H1 (cell line): Measurements from ENCODE around the gene DOK1. TPM values are rescaled to one million over a fixed set of nuclear protein-coding genes. Genes with fewer than 3 reads are reported as not detected.

ENCODE experiments used
- CTCF ChIA-PET: fragments of 300-600 bp; sonication (Branson Sonifier 250); formaldehyde crosslinking; loops from one replicate; lab custom pipeline; 2021; ENCODE audit not compliant: partially characterized antibody; lab: Charles Lee
- POLR2A ChIA-PET: fragments of 300-600 bp; sonication (Branson Sonifier 250); formaldehyde crosslinking; loops from one replicate; lab custom pipeline; 2021; ENCODE audit warnings: inconsistent platforms; ENCODE audit not compliant: partially characterized antibody; lab: Charles Lee
- DNase-seq, 2 experiments: peaks; one replicate each; pipeline versions ENCODE4 v3.0.0 to v3.0.0-alpha.2; 2010 to 2022; ENCODE audit warnings: low spot score in 2 of 2, low read depth in 1 of 2, mixed read lengths in 1 of 2
- FAIRE-seq: peaks from 2 replicates; lab custom pipeline; 2011; peaks lifted over from hg19 to GRCh38; lab: Jason Lieb, UNC
- H2AFZ ChIP-seq: 2 replicates; pipeline ENCODE4 v1.8.1; 2012; ENCODE audit warnings: low read length, inconsistent platforms
- H2AK5ac ChIP-seq: 2 replicates; pipeline ENCODE4 v1.6.1; 2013; ENCODE audit warnings: low read depth, low read length
- H2BK120ac ChIP-seq: replicated peaks from 2 replicates; pipeline ENCODE3; 2013; ENCODE audit warnings: low read depth, low read length, inconsistent platforms
- H2BK12ac ChIP-seq: 2 replicates; pipeline ENCODE4 v1.6.1; 2013; ENCODE audit warnings: low read depth, low read length
- H2BK15ac ChIP-seq: 2 replicates; pipeline ENCODE4 v1.6.1; 2013; ENCODE audit warnings: low read length
- H2BK20ac ChIP-seq: 2 replicates; pipeline ENCODE4 v1.6.1; 2013; ENCODE audit warnings: low read length
- H2BK5ac ChIP-seq: 2 replicates; pipeline ENCODE4 v1.6.1; 2013; ENCODE audit warnings: low read depth, low read length
- H3K14ac ChIP-seq: 2 replicates; pipeline ENCODE4 v1.6.1; 2013; ENCODE audit warnings: inconsistent platforms; ENCODE audit not compliant: insufficient read length
- H3K18ac ChIP-seq: 2 replicates; pipeline ENCODE4 v1.6.1; 2013; ENCODE audit warnings: low read length; ENCODE audit errors: extremely low read depth
- H3K23ac ChIP-seq: 2 replicates; pipeline ENCODE4 v1.6.1; 2013; ENCODE audit warnings: inconsistent platforms; ENCODE audit not compliant: insufficient read length
- H3K23me2 ChIP-seq: 2 replicates; pipeline ENCODE4 v1.6.1; 2013; ENCODE audit warnings: low read depth, low read length
- H3K27ac ChIP-seq: 2 replicates; pipeline ENCODE4 v1.6.1; 2011; ENCODE audit warnings: low read depth, low read length, inconsistent platforms
- H3K27me3 ChIP-seq, 4 experiments: replicated peaks in 1 of 4; 1 replicate in 1 of 4; 2 replicates in 3 of 4; pipeline versions ENCODE4 v1.6.1 to v1.8.1; 2011 to 2013; ENCODE audit warnings: low read length in 3 of 4, mild to moderate bottlenecking in 3 of 4, inconsistent platforms in 2 of 4, mixed read lengths in 2 of 4, moderate library complexity in 1 of 4; ENCODE audit not compliant: control insufficient read depth in 3 of 4, insufficient read depth in 3 of 4; ENCODE audit errors: extremely low read depth in 1 of 4
- H3K36me3 ChIP-seq, 4 experiments: 2 replicates each; pipeline versions ENCODE4 v1.6.1 to v1.8.1; 2011 to 2013; ENCODE audit warnings: mild to moderate bottlenecking in 4 of 4, low read length in 3 of 4, moderate library complexity in 2 of 4, control low read depth in 1 of 4, inconsistent platforms in 1 of 4; ENCODE audit not compliant: insufficient read depth in 4 of 4, control insufficient read depth in 2 of 4
- H3K4ac ChIP-seq: replicated peaks from 2 replicates; pipeline ENCODE3; 2013; ENCODE audit warnings: low read length, low read depth, mixed read lengths, inconsistent platforms; ENCODE audit not compliant: insufficient read length
- H3K4me1 ChIP-seq, 4 experiments: replicated peaks in 1 of 4; 1 replicate in 1 of 4; 2 replicates in 3 of 4; pipeline versions ENCODE4 v1.6.1 to v1.8.1; 2011 to 2013; ENCODE audit warnings: low read length in 3 of 4, inconsistent platforms in 2 of 4, mixed read lengths in 1 of 4; ENCODE audit not compliant: insufficient read depth in 4 of 4, control insufficient read depth in 3 of 4
- H3K4me2 ChIP-seq, 2 experiments: 2 replicates each; pipeline versions ENCODE4 v1.6.1 to v1.8.1; 2011 to 2013; ENCODE audit warnings: low read depth in 2 of 2, low read length in 2 of 2, control low read depth in 1 of 2, inconsistent platforms in 1 of 2, mild to moderate bottlenecking in 1 of 2; ENCODE audit not compliant: insufficient read depth in 1 of 2
- H3K4me3 ChIP-seq, 4 experiments: fragments of 200-600, 300-600 bp in 1 of 4; sonication (generic), shearing (Covaris generic), sonication (Bioruptor Twin) in 1 of 4; 2 replicates each; pipeline versions ENCODE4 v1.5.1 to v1.8.1; 2011 to 2016; ENCODE audit warnings: low read length in 4 of 4, low read depth in 3 of 4, control low read depth in 2 of 4, inconsistent platforms in 2 of 4, mild to moderate bottlenecking in 2 of 4, mixed read lengths in 1 of 4, moderate library complexity in 1 of 4; ENCODE audit not compliant: insufficient read depth in 2 of 4; ENCODE audit errors: extremely low read depth in 1 of 4
- H3K56ac ChIP-seq: replicated peaks from 2 replicates; pipeline ENCODE3; 2013; ENCODE audit warnings: low read depth, mild to moderate bottlenecking, mixed read lengths, low read length, inconsistent platforms; ENCODE audit not compliant: insufficient read length
- H3K79me1 ChIP-seq: 2 replicates; pipeline ENCODE4 v1.6.1; 2013; ENCODE audit warnings: low read depth, low read length, control low read depth
- H3K79me2 ChIP-seq, 2 experiments: 2 replicates each; pipeline versions ENCODE4 v1.6.1 to v1.8.1; 2012 to 2013; ENCODE audit warnings: low read length in 2 of 2, mild to moderate bottlenecking in 2 of 2, inconsistent platforms in 1 of 2; ENCODE audit not compliant: insufficient read depth in 2 of 2, control insufficient read depth in 1 of 2
- H3K9ac ChIP-seq, 4 experiments: replicated peaks in 1 of 4; 1 replicate in 1 of 4; 2 replicates in 3 of 4; pipeline versions ENCODE4 v1.6.1 to v1.8.1; 2011 to 2013; ENCODE audit warnings: low read depth in 3 of 4, low read length in 3 of 4, control low read depth in 2 of 4, mild to moderate bottlenecking in 2 of 4, moderate library complexity in 2 of 4, inconsistent platforms in 1 of 4; ENCODE audit errors: extremely low read depth in 1 of 4
- H3K9me3 ChIP-seq, 2 experiments: 2 replicates each; pipeline versions ENCODE4 v1.6.1 to v1.8.1; 2012 to 2013; ENCODE audit warnings: mild to moderate bottlenecking in 2 of 2, moderate library complexity in 2 of 2, control low read depth in 1 of 2, inconsistent platforms in 1 of 2, low read depth in 1 of 2, low read length in 1 of 2, mixed read lengths in 1 of 2; ENCODE audit not compliant: insufficient read depth in 2 of 2
- H4K20me1 ChIP-seq, 2 experiments: replicated peaks in 1 of 2; 2 replicates each; pipeline versions ENCODE3 to v1.8.1; 2011 to 2013; ENCODE audit warnings: inconsistent platforms in 2 of 2, low read length in 2 of 2, mild to moderate bottlenecking in 1 of 2; ENCODE audit not compliant: insufficient read depth in 2 of 2, control insufficient read depth in 1 of 2
- H4K5ac ChIP-seq: 2 replicates; pipeline ENCODE4 v1.6.1; 2013; ENCODE audit warnings: low read length, low read depth, mixed read lengths, inconsistent platforms; ENCODE audit not compliant: insufficient read length
- H4K8ac ChIP-seq: 2 replicates; pipeline ENCODE4 v1.8.0; 2013; ENCODE audit warnings: mild to moderate bottlenecking, moderate library complexity, low read length, inconsistent platforms; ENCODE audit not compliant: insufficient read depth; ENCODE audit errors: extremely low read depth
- H4K91ac ChIP-seq: replicated peaks from 2 replicates; pipeline ENCODE3; 2013; ENCODE audit warnings: low read length, mixed read lengths, inconsistent platforms; ENCODE audit not compliant: insufficient read length
- ATF2 ChIP-seq: IDR thresholded peaks from 2 replicates; pipeline ENCODE4 v1.6.1; 2012; ENCODE audit warnings: low read length, inconsistent platforms
- BRCA1 ChIP-seq: IDR thresholded peaks from 2 replicates; pipeline ENCODE4 v1.6.1; 2012; ENCODE audit warnings: low read depth, low read length, improper control_type of control experiment
- GTF2F1 ChIP-seq: IDR thresholded peaks from 2 replicates; pipeline ENCODE4 v1.6.1; 2012; ENCODE audit warnings: low read depth, low read length, improper control_type of control experiment, borderline replicate concordance
- HDAC6 ChIP-seq: IDR thresholded peaks from one replicate; pipeline ENCODE4 v1.7.1; 2012; ENCODE audit warnings: low read depth, mild to moderate bottlenecking, inconsistent platforms, low read length, moderate library complexity
- MAX ChIP-seq: IDR thresholded peaks from 2 replicates; pipeline ENCODE4 v1.6.1; 2012; ENCODE audit warnings: inconsistent platforms
- NRF1 ChIP-seq: IDR thresholded peaks from 2 replicates; pipeline ENCODE4 v1.6.1; 2011; ENCODE audit warnings: mild to moderate bottlenecking, low read depth, low read length, improper control_type of control experiment
- SP4 ChIP-seq: IDR thresholded peaks from 2 replicates; pipeline ENCODE4 v1.6.1; 2012; ENCODE audit warnings: low read length, inconsistent platforms
- ZNF274 ChIP-seq: IDR thresholded peaks from 2 replicates; pipeline ENCODE4 v1.7.0; 2012; ENCODE audit warnings: low read length, borderline replicate concordance; ENCODE audit errors: extremely low read depth
- WGBS, 2 experiments: shearing (Covaris generic) in 1 of 2; methylation state at CpG; one replicate each; pipeline versions ENCODE4 v1.1.6 to v1.1.7; 2013 to 2015; ENCODE audit warnings: low lambda C conversion rate in 2 of 2, mixed read lengths in 2 of 2, inconsistent platforms in 1 of 2, low coverage in 1 of 2, missing lambda C conversion rate in 1 of 2; ENCODE audit not compliant: insufficient replicate concordance in 2 of 2, insufficient coverage in 1 of 2, insufficient read length in 1 of 2; ENCODE audit errors: extremely low coverage in 1 of 2, missing lambda C conversion rate in 1 of 2; 5-methylcytosine and 5-hydroxymethylcytosine counted together
- polyA plus RNA-seq, 7 experiments: library from polyadenylated mRNA; depleted of rRNA in 3 of 7; stranded (reverse) in 5 of 7; unstranded in 2 of 7; fragments of >200 nt in 5 of 7; fragments of 200-250 nt in 2 of 7; gene quantifications; 1 replicate in 5 of 7; 2 replicates in 1 of 7; 4 replicates in 1 of 7; pipeline versions ENCODE4 v1.2.1 to v1.2.3, GENCODE V29; 2011 to 2013; ENCODE audit warnings: missing spikeins in 2 of 7, mixed read lengths in 2 of 7
- total RNA-seq: library from RNA; stranded (reverse); fragmentation: NEBNext Ultra II Directional; extraction: Animal tissue kit (Norgen Biotek cat#: 25700); gene quantifications from 2 replicates; pipeline ENCODE4 v1.2.1, GENCODE V29; 2021

Gene DOK1
- total and polyA plus RNA-seq, 2 of the 8 experiments (the other 6 are each of a cell fraction or from before 2014, with no cell fraction given): 11.0 to 14.3 TPM

- ChIA-PET POLR2A (interaction anchor here (1.3 kb wide), 1 partner anchor 42 kb away, joined by 5 read pairs; the partner anchor contains the start of genes CCDC142 and TTC31), CTCF (interaction anchor here (1.2 kb wide), 3 partner anchors 16 to 61 kb away, joined by 3 to 4 read pairs (median 3); no protein-coding TSS in a partner anchor)
- no peak for DNase-seq
- Histone ChIP-seq H3K4ac (no peak overlapping the region), H3K27ac (no peak overlapping the region), H3K23ac (no peak overlapping the region), H3K27me3 (peaks cover 0 to 13% (median 6%) of the 10 kb centered on the region in 4 experiments; a peak in 5 of 7 replicates), H3K4me2 (no peak overlapping the region), H2AFZ (no peak overlapping the region), H2BK15ac (0 out of 2 replicates have a peak overlapping the region, but pooled peaks have one; percentile 88), H3K79me2 (peaks cover 0 to 18% of the 10 kb centered on the region in 2 experiments; a peak in 2 of 4 replicates), H2BK5ac (no peak overlapping the region), H3K36me3 (peaks cover 5 to 18% (median 13%) of the 10 kb centered on the region in 4 experiments; a peak in 6 of 8 replicates), H3K4me3 (no peak overlapping the region), H3K14ac (no peak overlapping the region), H3K18ac (no peak overlapping the region), H3K9ac (no peak overlapping the region), H3K4me1 (peaks cover 0 to 7% (median under 1%) of the 10 kb centered on the region in 4 experiments; a peak in 2 of 7 replicates), H2BK120ac (no peak overlapping the region), H4K5ac (no peak overlapping the region), H4K8ac (0 out of 2 replicates have a peak overlapping the region, but pooled peaks have one; percentile 31), H4K20me1 (peaks cover 0 to 3% of the 10 kb centered on the region in 2 experiments), H2AK5ac (no peak overlapping the region), H3K79me1 (peaks cover 8% of the 10 kb centered on the region), H2BK12ac (no peak overlapping the region), H4K91ac (no peak overlapping the region), H3K56ac (no peak overlapping the region), H3K23me2 (peaks cover 4% of the 10 kb centered on the region; the same call in 1 of the 2 replicates), H2BK20ac (no peak overlapping the region), H3K9me3 (no peaks in the 10 kb centered on the region)
- 79% methylated on average over 10 of the region's 10 CpGs; no CpG with 5 or more reads in 1 of the 2 experiments for WGBS, 2 experiments
- no peak for FAIRE-seq
- TF ChIP-seq ATF2 (no peak), SP4 (no peak), BRCA1 (no peak), GTF2F1 (no peak), ZNF274 (no peak), NRF1 (no peak), MAX (no peak), HDAC6 (no peak)
Measured at GRCh38 chr2:74524955-74525716, 29.4 kb upstream of the DOK1 start.
